Vagina (tissue), 2 donors: ENCODE data around the gene LHPP. TPM values are rescaled to one million over a fixed set of nuclear protein-coding genes. Genes with fewer than 3 reads are reported as not detected.

Experiments used
- DNase-seq, 2 donors: peaks; one replicate each; pipeline ENCODE4 v3.0.0-alpha.2; 2017; ENCODE audit errors: extremely low spot score in 2 of 2
- H3K27ac ChIP-seq: fragments of 200-600 bp; sonication (generic); one replicate; pipeline ENCODE4 v1.5.1; 2019
- H3K27me3 ChIP-seq: fragments of 200-600 bp; sonication (generic); one replicate; pipeline ENCODE4 v1.5.1; 2019
- H3K36me3 ChIP-seq, 2 donors: fragments of 200-600 bp; sonication (generic); one replicate each; pipeline ENCODE4 v1.5.1; 2017 to 2019
- H3K4me1 ChIP-seq: fragments of 200-600 bp; sonication (generic); one replicate; pipeline ENCODE4 v1.5.1; 2019
- H3K4me3 ChIP-seq, 2 donors: fragments of 200-600 bp; sonication (generic); 1 replicate in 1 of 2; 2 replicates in 1 of 2; pipeline ENCODE4 v1.5.1; 2016 to 2019
- H3K9me3 ChIP-seq: fragments of 200-600 bp; sonication (generic); one replicate; pipeline ENCODE4 v1.5.1; 2019
- CTCF ChIP-seq, 3 experiments: fragments of 450-650 bp in 2 of 3; fragments of 200-600 bp in 1 of 3; sonication (generic) in 1 of 3; IDR thresholded peaks; one replicate each; pipeline ENCODE4 v1.5.1; 2017 to 2019; ENCODE audit warnings: antibody characterized with exemption in 3 of 3, mild to moderate bottlenecking in 2 of 3, moderate library complexity in 2 of 3
- POLR2A ChIP-seq, 2 donors: fragments of 450-650 bp; IDR thresholded peaks; one replicate each; pipeline ENCODE4 v1.6.1; 2017; ENCODE audit warnings: antibody characterized with exemption in 2 of 2, mild to moderate bottlenecking in 2 of 2, moderate library complexity in 2 of 2
- POLR2AphosphoS5 ChIP-seq, 2 donors: sonication (generic); formaldehyde crosslinking; IDR thresholded peaks; one replicate each; pipeline ENCODE4 v1.9.0; 2017; ENCODE audit warnings: antibody characterized with exemption in 2 of 2, mild to moderate bottlenecking in 2 of 2, low read depth in 1 of 2; ENCODE audit not compliant: insufficient read depth in 1 of 2
- intact Hi-C: fragments of 100-400 bp; cut with DNase I; formaldehyde crosslinking; loops from one replicate; pipeline ENCODE4 v1.15.1; 2023
- total RNA-seq: library from RNA; depleted of rRNA; stranded (reverse); fragments of >200 nt; gene quantifications from one replicate; pipeline ENCODE4 v1.2.3, GENCODE V29; 2016

Gene LHPP
- total RNA-seq, 1 donor from 2014 or later: 20.1 TPM

- peaks cover 50% of the 10 kb centered on the region for H3K4me1 ChIP-seq
- no peaks in the 10 kb centered on the region for H3K27me3 ChIP-seq
- H3K9me3 ChIP-seq: no peaks in the 10 kb centered on the region
- intact Hi-C loops: no loop called here
- DNase-seq: no peak
- TF ChIP-seq POLR2A (IDR thresholded peaks at IDR 0.05) (no peak), CTCF (IDR thresholded peaks at IDR 0.05) (no peak), POLR2AphosphoS5 (IDR thresholded peaks at IDR 0.05; ENCODE audit: insufficient read depth in 1 of 2, low read depth in 1 of 2) (no peak)
- H3K27ac ChIP-seq: no peak overlapping the region
- no peaks in the 10 kb centered on the region for H3K36me3 ChIP-seq
- H3K4me3 ChIP-seq: no peak overlapping the region
Observed at GRCh38 chr10:124658591-124659242, 197.1 kb downstream of the LHPP start.

DNA sequence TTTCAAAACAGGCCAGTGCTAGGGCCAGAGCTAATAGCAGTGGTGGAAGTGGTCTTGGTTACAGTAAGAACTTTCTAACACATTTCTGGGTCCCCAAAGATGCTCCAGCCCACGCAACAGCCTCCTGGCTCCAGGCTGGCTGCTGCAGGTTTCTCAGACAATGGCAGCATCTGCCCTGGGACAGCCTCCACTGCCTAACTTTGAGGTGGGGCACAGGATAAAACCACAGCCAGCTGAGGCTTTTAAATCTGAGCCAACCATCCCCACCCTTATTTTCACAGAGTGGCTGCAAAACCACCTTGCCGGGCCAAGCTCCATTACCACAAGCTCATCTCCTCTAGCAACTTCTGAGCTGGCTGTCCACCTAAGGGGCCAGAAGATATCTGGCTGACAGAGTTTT is 197.8 kb downstream of the LHPP start:
- TF ChIP-seq CTCF (IDR thresholded peaks at IDR 0.05) (no peak), POLR2A (IDR thresholded peaks at IDR 0.05) (no peak), POLR2AphosphoS5 (IDR thresholded peaks at IDR 0.05; ENCODE audit: insufficient read depth in 1 of 2, low read depth in 1 of 2) (no peak)
- H3K4me1 ChIP-seq: peaks cover 43% of the 10 kb centered on the region
- H3K9me3 ChIP-seq: no peaks in the 10 kb centered on the region
- H3K36me3 ChIP-seq: no peaks in the 10 kb centered on the region
- no peak overlapping the region for H3K4me3 ChIP-seq
- H3K27ac ChIP-seq: no peak overlapping the region
- H3K27me3 ChIP-seq: no peaks in the 10 kb centered on the region
- no peak for DNase-seq
- intact Hi-C loops: no loop called here

- Histone ChIP-seq H3K27ac (no peak overlapping the region), H3K27me3 (no peaks in the 10 kb centered on the region), H3K4me3 (no peak overlapping the region), H3K36me3 (no peaks in the 10 kb centered on the region), H3K9me3 (no peaks in the 10 kb centered on the region), H3K4me1 (peaks cover 34% of the 10 kb centered on the region)
- TF ChIP-seq POLR2AphosphoS5 (IDR thresholded peaks at IDR 0.05; ENCODE audit: insufficient read depth in 1 of 2, low read depth in 1 of 2) (no peak), POLR2A (IDR thresholded peaks at IDR 0.05) (no peak), CTCF (IDR thresholded peaks at IDR 0.05) (no peak)
- intact Hi-C loops: no loop called here
- DNase-seq: no peak
Observed at GRCh38 chr10:124660404-124661125, 198.9 kb downstream of the LHPP start.

GRCh38 chr10:124661660-124662180 is 200.1 kb downstream of the LHPP start:
- H3K27me3 ChIP-seq: no peaks in the 10 kb centered on the region
- intact Hi-C loops: no loop called here
- no peaks in the 10 kb centered on the region for H3K9me3 ChIP-seq
- no peak overlapping the region for H3K4me3 ChIP-seq
- TF ChIP-seq POLR2AphosphoS5 (IDR thresholded peaks at IDR 0.05; ENCODE audit: insufficient read depth in 1 of 2, low read depth in 1 of 2) (no peak), CTCF (IDR thresholded peaks at IDR 0.05) (no peak), POLR2A (IDR thresholded peaks at IDR 0.05) (no peak)
- no peaks in the 10 kb centered on the region for H3K36me3 ChIP-seq
- no peak overlapping the region for H3K27ac ChIP-seq
- peaks cover 41% of the 10 kb centered on the region for H3K4me1 ChIP-seq
- no peak for DNase-seq

DNA sequence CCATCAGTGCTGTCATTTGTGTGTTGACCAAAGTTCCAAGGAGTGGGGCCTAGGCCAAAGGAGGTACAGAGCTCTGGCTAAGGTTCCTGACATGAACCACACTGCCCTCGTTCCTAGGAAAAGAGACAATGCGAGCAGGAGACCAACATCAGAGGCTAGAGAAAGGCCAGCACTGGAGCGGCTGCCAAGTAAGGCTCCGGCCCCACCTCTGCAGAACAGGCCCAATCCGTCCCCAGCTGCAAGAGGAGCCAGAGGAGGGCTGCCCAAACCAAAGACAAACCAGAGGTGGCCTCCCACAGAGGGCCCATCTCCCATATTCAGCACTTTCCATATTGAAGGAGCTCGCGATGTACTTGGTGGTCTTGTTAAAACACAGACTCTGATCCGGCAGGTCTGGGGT is 201.6 kb downstream of the LHPP start:
- H3K4me1 ChIP-seq: peaks cover 48% of the 10 kb centered on the region

More for the DNA sequence above, 201.6 kb downstream of the LHPP start:
- Histone ChIP-seq H3K9me3 (no peaks in the 10 kb centered on the region), H3K27ac (no peak overlapping the region), H3K36me3 (no peaks in the 10 kb centered on the region), H3K4me3 (no peak overlapping the region), H3K27me3 (no peaks in the 10 kb centered on the region)
- TF ChIP-seq CTCF (IDR thresholded peaks at IDR 0.05): no peak
- intact Hi-C loops: no loop called here
- no peak for DNase-seq
